ENCODE data around the gene CLTCL1.
"Not testable (repeated sequence)": the region's sequence is repeated elsewhere in the genome, so short reads cannot be mapped to it uniquely, and the experiment has no call there.

The CLTCL1 gene

GRCh38 chr22:19214078-19214473, 77.4 kb downstream of the CLTCL1 start:
- DNase-seq: no peak

GRCh38 chr22:19213442-19214077, 78.0 kb downstream of the CLTCL1 start:
- no peak for DNase-seq

- DNase-seq: no peak
Measured at GRCh38 chr22:19213001-19213400, 78.5 kb downstream of the CLTCL1 start.

- no peak for DNase-seq
Measured at GRCh38 chr22:19212302-19212870, 79.1 kb downstream of the CLTCL1 start.

GRCh38 chr22:19210188-19210587, 81.3 kb downstream of the CLTCL1 start:
- no peak for DNase-seq

GRCh38 chr22:19208287-19208847, 83.2 kb downstream of the CLTCL1 start:
- DNase-seq: no peak

GRCh38 chr22:19207884-19208283, 83.6 kb downstream of the CLTCL1 start:
- no peak for DNase-seq

- DNase-seq: no peak
Measured at GRCh38 chr22:19207401-19207808, 84.1 kb downstream of the CLTCL1 start.

GRCh38 chr22:19206287-19206686, 85.2 kb downstream of the CLTCL1 start:
- DNase-seq: no peak

GRCh38 chr22:19204640-19205039, 86.9 kb downstream of the CLTCL1 start:
- DNase-seq: no peak

- no peak for DNase-seq
Measured at GRCh38 chr22:19203834-19204233, 87.7 kb downstream of the CLTCL1 start.

GRCh38 chr22:19202799-19203186, 88.7 kb downstream of the CLTCL1 start:
- not testable (repeated sequence) for DNase-seq

- no peak for DNase-seq
Measured at GRCh38 chr22:19201869-19202798, 89.4 kb downstream of the CLTCL1 start.

- no peak for DNase-seq
Measured at GRCh38 chr22:19201130-19201868, 90.2 kb downstream of the CLTCL1 start.

GRCh38 chr22:19199479-19199878, 92.0 kb downstream of the CLTCL1 start:
- DNase-seq: no peak

GRCh38 chr22:19197997-19198865, 93.3 kb downstream of the CLTCL1 start:
- no peak for DNase-seq

- DNase-seq: no peak
Measured at GRCh38 chr22:19196841-19197612, 94.5 kb downstream of the CLTCL1 start.

GRCh38 chr22:19195796-19196731, 95.5 kb downstream of the CLTCL1 start:
- no peak for DNase-seq

GRCh38 chr22:19194766-19195536, 96.6 kb downstream of the CLTCL1 start:
- DNase-seq: no peak

All from NCI-H1105 (cell line).